ENCODE results near the gene CDH13. TPM values are rescaled to one million over a fixed set of nuclear protein-coding genes. Genes with fewer than 3 reads are reported as not detected.

CDH13 gene
- total RNA-seq, 2 experiments from 2014 or later = not detected

DNA sequence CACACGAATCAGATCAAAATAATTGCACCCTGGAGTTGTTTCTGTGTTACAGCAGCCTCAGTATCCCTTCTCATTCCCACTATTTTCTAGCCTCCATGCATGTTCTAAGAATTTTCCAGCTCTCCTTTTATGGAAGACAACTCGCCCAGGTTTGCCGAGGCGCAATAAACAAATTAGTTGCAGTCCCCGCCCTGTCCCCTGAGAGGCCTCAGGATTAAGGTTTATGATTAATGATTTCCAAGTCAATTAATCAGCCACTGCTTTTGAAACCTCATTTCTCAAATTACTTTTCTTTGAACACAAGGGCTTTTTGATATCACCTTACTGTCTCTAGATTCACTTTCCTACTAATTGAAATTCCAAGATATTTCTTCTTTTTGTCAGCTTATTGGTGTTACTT lies 1042.7 kb downstream of the CDH13 start:
- CTCF ChIA-PET = no interaction called here
- Mint-ChIP-seq H3K36me3 (no peaks in the 10 kb centered on the region), H3K9me3 (ENCODE audit: low read depth) (peaks cover 5% of the 10 kb centered on the region), H3K27ac (no peak overlapping the region), H3K4me1 (no peaks in the 10 kb centered on the region), H3K27me3 (no peaks in the 10 kb centered on the region), H3K4me3 (no peak overlapping the region)
- ATAC-seq = no peak
- no peak for DNase-seq

DNA sequence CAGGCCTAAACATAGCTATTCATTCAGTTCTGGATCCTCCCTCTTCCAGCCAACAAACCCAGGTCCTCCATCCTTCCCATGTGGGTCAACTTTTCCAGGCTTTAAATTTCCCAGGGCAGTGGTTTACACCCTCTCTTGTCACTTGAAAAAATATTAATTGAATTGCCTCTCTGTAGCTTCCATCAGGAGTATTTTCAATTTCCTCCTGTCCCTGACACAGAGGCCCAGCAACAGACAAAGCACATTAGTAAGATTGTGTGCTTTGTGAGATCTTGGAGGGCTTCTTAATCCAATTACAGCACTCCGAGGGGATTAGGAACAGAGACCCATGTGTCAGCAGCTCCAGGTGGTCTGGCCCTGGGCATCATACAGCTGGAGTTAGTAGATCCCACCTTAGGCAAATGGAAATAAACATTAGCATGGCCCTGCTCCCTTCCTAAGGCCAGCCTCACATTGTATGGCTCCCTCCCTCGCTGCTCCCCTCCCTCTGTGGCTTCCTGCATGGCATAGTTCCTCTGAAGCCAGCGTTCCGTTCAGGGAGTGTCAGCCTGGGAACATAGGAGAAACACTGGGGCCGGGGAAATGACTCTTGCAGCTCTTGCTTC lies 1048.3 kb downstream of the CDH13 start:
- CTCF ChIA-PET = no interaction called here
- DNase-seq (no peak), ATAC-seq (no peak)
- no peak overlapping the region for H3K4me3 Mint-ChIP-seq
- no peak overlapping the region for H3K27ac Mint-ChIP-seq
- H3K36me3 Mint-ChIP-seq = no peaks in the 10 kb centered on the region
- no peaks in the 10 kb centered on the region for H3K27me3 Mint-ChIP-seq
- H3K9me3 Mint-ChIP-seq (ENCODE audit: low read depth) = peaks cover 5% of the 10 kb centered on the region
- no peaks in the 10 kb centered on the region for H3K4me1 Mint-ChIP-seq

DNA sequence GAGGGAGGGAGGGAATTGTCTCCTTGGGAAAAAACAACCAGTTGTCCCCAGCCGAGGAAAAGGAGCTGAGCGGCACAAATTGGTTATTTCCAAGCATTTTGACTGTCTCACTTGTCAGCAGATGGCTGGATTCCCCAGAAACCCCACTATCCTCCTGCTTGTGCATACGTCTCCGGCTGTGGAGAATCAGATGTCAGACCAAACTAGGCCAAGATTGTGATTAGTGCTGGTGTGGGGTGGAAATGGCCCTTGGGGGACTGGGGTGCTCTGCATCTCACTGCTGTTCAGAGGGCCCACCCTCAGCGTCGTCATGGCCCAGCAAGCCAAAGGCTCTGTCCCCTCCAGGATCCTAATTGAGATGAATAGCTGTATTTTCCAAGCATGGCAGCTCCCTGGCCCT lies 1049.3 kb downstream of the CDH13 start:
- Mint-ChIP-seq H3K9me3 (ENCODE audit: low read depth) (peaks cover 3% of the 10 kb centered on the region), H3K36me3 (no peaks in the 10 kb centered on the region), H3K27me3 (no peaks in the 10 kb centered on the region), H3K27ac (no peak overlapping the region), H3K4me1 (no peaks in the 10 kb centered on the region), H3K4me3 (no peak overlapping the region)
- CTCF ChIA-PET = no interaction called here
- no peak for ATAC-seq
- DNase-seq = no peak

DNA sequence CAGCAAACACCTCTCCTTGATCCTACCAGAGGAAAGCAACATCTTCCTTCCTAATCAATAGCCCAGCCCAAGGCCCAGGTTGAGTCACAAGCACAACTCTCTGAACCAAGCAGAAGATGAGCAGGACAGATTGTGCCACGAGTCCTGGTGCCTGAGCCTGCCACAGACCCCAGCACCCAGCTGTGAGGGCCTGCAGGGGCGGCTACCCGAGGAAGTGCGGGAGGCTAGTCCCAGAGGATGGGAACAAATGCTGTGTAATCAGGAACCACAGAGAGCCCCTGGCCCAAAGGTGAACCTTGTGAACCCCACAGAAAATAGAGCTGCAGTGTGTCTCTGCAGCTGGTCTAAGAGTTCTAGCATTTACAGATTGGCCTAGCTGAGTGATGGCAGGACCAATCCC lies 1054.2 kb downstream of the CDH13 start:
- H3K27ac Mint-ChIP-seq = no peak overlapping the region
- H3K4me1 Mint-ChIP-seq = no peaks in the 10 kb centered on the region
- H3K36me3 Mint-ChIP-seq = no peaks in the 10 kb centered on the region
- DNase-seq (no peak), ATAC-seq (no peak)
- CTCF ChIA-PET = no interaction called here
- no peak overlapping the region for H3K4me3 Mint-ChIP-seq
- H3K27me3 Mint-ChIP-seq = peaks cover 2% of the 10 kb centered on the region
- H3K9me3 Mint-ChIP-seq (ENCODE audit: low read depth) = no peaks in the 10 kb centered on the region

DNA sequence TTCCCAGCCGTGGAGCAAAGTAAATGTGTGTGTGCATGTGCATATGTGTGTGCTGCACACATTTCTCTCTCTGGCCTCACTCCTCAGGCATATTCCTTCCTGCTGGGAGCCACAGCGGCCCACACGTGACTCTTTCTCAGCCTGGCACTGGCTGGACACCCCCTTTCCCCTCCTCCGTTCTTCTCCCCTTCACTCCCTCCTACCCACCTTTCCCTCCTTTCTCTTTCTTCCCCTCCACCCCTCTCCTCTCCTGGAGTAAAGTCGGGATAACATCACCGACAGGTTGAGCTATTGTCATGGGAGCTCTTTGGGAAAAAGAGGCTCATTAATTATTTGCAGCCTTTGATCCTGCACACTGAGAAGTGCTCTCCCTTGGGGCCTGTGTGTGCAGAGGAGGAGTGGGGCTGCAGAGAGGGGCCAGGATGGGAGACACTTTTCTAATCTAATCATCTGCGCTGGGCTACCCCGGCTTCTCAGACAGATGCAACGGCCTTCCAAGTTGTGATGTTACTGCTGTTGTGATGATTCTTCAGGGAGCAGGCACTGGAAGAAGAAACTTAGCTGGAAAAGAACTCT lies 1054.7 kb downstream of the CDH13 start:
- no peaks in the 10 kb centered on the region for H3K4me1 Mint-ChIP-seq
- no peaks in the 10 kb centered on the region for H3K36me3 Mint-ChIP-seq
- CTCF ChIA-PET = no interaction called here
- H3K9me3 Mint-ChIP-seq (ENCODE audit: low read depth) = no peaks in the 10 kb centered on the region
- peaks cover 2% of the 10 kb centered on the region for H3K27me3 Mint-ChIP-seq
- H3K4me3 Mint-ChIP-seq = no peak overlapping the region
- DNase-seq = no peak
- H3K27ac Mint-ChIP-seq = no peak overlapping the region
- no peak for ATAC-seq

DNA sequence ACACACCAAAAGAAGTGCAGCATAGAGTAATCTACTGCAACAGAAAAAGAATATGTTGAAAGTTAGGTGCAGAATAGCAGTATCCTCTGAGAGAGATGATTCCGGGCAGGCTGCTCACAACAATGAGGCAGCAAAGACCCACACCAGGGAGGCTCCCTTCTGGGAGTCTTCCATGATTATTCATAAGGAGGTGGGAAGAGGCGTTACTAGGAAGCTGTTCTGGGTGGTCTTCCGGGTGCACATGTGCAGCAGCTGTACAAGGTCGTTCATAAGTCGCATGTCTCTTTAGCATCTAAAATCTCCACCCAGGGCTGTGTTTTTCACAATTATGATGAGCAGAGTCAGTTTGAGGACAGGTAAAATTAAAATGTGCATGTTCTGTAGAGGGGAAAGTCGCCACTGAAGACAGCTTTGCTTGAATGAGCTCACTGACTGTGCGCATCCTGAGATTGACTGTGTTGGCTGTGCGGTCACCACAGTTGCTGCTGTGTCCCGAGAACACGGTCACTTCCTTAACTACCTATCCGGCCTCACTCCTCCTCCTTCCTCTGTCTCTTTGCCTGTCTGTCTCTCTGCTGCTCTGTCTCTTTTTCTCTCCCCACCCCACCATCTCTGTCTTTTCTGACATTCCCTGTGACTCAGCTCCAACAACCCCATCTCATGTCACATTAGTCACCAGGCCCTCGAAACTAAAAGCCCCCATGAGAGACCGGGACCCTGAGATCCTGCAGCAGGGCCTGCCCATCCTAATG lies 1055.5 kb downstream of the CDH13 start:
- H3K36me3 Mint-ChIP-seq = no peaks in the 10 kb centered on the region
- H3K27ac Mint-ChIP-seq = no peak overlapping the region
- no peak for ATAC-seq
- H3K4me3 Mint-ChIP-seq = no peak overlapping the region
- H3K4me1 Mint-ChIP-seq = no peaks in the 10 kb centered on the region
- CTCF ChIA-PET = no interaction called here
- H3K9me3 Mint-ChIP-seq (ENCODE audit: low read depth) = no peaks in the 10 kb centered on the region
- peaks cover 2% of the 10 kb centered on the region for H3K27me3 Mint-ChIP-seq
- DNase-seq = no peak

DNA sequence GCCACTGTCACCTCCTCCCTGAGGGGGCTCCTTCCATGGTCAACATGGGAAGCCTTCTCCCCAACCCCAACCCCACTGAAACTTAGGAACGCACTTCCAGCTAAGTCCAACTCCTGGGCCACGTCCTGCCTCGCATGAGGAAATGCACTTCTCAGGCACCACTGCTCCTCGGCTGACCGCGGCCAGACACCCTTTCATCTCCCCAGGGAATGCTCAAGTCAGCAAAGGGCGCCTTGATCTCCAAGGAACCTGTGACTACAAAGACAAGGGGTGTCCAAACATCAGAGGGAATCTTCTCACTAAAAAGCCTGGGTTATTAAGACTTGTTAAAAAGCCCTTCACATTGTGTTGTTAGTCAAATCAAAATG lies 1056.1 kb downstream of the CDH13 start:
- DNase-seq = no peak
- Mint-ChIP-seq H3K9me3 (ENCODE audit: low read depth) (no peaks in the 10 kb centered on the region), H3K27ac (no peak overlapping the region), H3K4me1 (no peaks in the 10 kb centered on the region), H3K4me3 (no peak overlapping the region), H3K27me3 (peaks cover 2% of the 10 kb centered on the region), H3K36me3 (no peaks in the 10 kb centered on the region)
- ATAC-seq = no peak
- CTCF ChIA-PET = no interaction called here

DNA sequence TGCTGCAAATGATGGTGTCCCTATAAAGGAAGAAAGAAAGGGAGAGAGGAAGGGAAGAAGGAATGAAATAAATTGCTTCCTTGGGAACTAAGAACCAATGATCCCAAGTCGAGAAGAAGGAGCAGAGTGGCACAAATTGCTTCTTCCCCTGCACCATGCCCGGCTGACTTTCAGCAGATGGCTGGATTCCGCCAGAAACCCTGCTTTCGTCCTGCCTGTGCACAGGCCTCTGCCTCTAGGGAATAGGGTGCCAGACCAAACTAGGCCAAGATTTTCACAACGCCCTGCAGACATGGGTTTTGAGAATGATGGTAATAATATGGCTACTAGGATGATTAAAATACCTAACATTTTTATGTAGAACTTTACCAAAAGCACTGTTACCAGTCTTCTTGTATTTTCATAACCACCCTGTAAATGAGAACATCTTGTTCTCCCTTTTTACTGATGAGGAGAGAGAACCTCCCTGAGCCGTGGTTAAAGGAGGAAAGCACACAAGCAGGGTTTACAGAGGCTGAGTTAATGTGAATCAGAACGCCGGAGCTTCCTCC lies 1058.9 kb downstream of the CDH13 start:
- H3K9me3 Mint-ChIP-seq (ENCODE audit: low read depth) = no peaks in the 10 kb centered on the region
- H3K4me1 Mint-ChIP-seq = no peaks in the 10 kb centered on the region
- no peak overlapping the region for H3K4me3 Mint-ChIP-seq
- CTCF ChIA-PET = no interaction called here
- DNase-seq (no peak), ATAC-seq (no peak)
- no peak overlapping the region for H3K27ac Mint-ChIP-seq
- peaks cover 2% of the 10 kb centered on the region for H3K27me3 Mint-ChIP-seq
- H3K36me3 Mint-ChIP-seq = no peaks in the 10 kb centered on the region

DNA sequence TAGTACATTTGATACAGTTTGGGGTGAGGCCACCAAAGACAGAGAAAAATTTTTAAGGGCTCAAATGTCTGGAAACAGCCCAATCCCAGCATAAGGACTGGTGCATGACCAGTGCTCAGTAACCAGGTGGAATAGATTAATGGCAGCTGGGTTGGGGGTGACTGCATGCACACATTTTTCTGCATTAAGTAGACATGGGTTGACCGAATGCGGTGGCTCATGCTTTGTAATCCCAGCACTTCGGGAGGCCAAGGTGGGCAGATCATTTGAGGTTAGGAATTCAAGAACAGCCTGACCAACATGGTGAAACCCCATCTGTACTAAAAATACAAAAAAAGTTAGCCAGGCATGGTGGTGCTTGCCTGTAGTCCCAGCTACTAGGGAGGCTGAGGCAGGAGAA lies 1060.0 kb downstream of the CDH13 start:
- Mint-ChIP-seq H3K27me3 (peaks cover under 1% of the 10 kb centered on the region), H3K9me3 (ENCODE audit: low read depth) (no peaks in the 10 kb centered on the region), H3K27ac (no peak overlapping the region), H3K4me3 (no peak overlapping the region), H3K36me3 (no peaks in the 10 kb centered on the region), H3K4me1 (no peaks in the 10 kb centered on the region)
- no peak for ATAC-seq
- CTCF ChIA-PET = no interaction called here
- DNase-seq = no peak

DNA sequence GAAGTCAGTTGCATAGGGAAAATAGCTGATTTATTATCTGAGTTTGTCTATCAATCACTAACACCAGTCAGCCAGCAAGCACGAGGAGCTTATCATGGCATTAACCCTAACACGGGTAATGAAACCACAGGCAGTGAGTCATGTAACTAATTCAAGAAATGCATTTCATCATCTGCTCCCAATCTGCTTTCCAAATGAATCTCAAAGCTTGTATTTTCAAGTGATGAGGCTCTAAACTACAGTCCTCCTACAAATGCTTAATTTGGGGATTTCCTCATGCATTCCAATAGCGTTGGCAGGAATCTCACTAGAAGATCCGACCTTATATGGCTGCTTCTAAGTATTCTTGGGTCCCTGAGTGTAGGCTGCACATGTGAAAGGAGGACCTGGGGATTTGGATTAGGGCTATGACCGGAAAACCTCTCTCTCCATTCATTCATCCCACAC lies 1062.6 kb downstream of the CDH13 start:
- H3K36me3 Mint-ChIP-seq = no peaks in the 10 kb centered on the region
- CTCF ChIA-PET = interaction anchor here (0.9 kb wide), 1 partner anchor 10 kb away, joined by 3 read pairs; no protein-coding TSS in a partner anchor
- H3K9me3 Mint-ChIP-seq (ENCODE audit: low read depth) = no peaks in the 10 kb centered on the region
- no peaks in the 10 kb centered on the region for H3K4me1 Mint-ChIP-seq
- DNase-seq (no peak), ATAC-seq (no peak)
- H3K4me3 Mint-ChIP-seq = no peak overlapping the region
- no peaks in the 10 kb centered on the region for H3K27me3 Mint-ChIP-seq
- no peak overlapping the region for H3K27ac Mint-ChIP-seq

DNA sequence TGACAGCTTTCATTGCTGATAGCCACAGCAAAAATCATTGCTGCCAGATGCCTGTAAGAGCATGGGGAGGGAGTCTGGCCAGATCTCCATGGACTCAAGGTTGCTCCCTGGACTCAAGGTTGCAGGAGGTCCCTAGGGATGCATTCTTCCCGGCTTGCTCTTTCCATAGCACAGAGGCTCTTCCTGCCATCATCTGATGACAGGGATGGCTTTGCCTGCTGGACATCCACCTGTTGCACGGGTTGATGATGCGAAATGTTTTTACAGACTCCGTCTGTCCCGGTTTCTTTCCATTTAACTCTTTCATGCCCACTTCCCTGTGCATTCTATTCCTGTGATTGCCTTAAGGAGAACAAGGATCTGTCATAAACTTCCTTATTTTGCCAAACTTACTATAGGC lies 1065.5 kb downstream of the CDH13 start:
- H3K27ac Mint-ChIP-seq = no peak overlapping the region
- ATAC-seq = no peak
- CTCF ChIA-PET = no interaction called here

DNA sequence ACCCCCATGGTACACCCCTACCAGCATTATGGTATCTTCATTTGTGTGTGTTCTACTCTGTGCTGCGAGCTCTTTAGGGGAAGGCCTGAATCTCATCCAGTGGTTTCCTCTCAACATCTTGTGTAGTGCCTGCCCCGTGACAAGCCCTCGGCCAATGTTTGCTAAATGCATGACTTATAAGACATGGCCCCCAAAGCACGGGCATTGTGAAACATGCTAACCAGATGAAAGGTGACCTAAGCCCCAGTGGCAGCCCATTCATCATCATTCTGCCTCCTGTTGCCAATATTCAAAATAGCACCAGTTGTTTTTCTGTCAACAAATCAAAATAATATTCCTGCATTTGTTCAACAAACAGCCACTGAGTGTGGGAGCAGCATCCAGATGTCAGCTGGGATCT lies 1072.2 kb downstream of the CDH13 start:
- no peaks in the 10 kb centered on the region for H3K27me3 Mint-ChIP-seq
- CTCF ChIA-PET = no interaction called here
- no peak overlapping the region for H3K4me3 Mint-ChIP-seq
- H3K27ac Mint-ChIP-seq = no peak overlapping the region
- H3K4me1 Mint-ChIP-seq = no peaks in the 10 kb centered on the region
- H3K36me3 Mint-ChIP-seq = no peaks in the 10 kb centered on the region
- no peak for DNase-seq
- no peak for ATAC-seq
- no peaks in the 10 kb centered on the region for H3K9me3 Mint-ChIP-seq (ENCODE audit: low read depth)

More for the DNA sequence above, 1065.5 kb downstream of the CDH13 start:
- no peak overlapping the region for H3K4me3 Mint-ChIP-seq
- H3K36me3 Mint-ChIP-seq = no peaks in the 10 kb centered on the region
- no peak for DNase-seq
- H3K9me3 Mint-ChIP-seq (ENCODE audit: low read depth) = no peaks in the 10 kb centered on the region
- H3K4me1 Mint-ChIP-seq = no peaks in the 10 kb centered on the region
- no peaks in the 10 kb centered on the region for H3K27me3 Mint-ChIP-seq

DNA sequence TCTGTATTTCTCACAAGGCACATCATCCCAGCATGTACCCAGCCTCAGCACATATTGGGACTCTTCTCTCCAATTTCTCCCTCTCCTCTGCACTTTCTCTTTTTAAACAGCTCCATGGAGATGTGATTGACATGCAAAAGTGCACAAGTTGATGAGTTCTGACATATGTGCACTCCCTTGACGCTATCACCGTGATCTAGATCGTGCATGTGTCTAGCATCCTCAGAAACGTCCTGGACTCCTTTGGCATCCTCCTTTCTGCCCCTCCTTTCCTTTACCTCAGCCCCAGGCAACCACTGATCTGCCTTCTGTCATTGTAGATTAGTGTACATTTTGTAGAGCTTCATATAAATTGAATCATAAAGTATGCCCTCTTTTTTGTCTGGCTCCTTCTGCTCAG lies 1073.0 kb downstream of the CDH13 start:
- no peak for ATAC-seq
- Mint-ChIP-seq H3K36me3 (no peaks in the 10 kb centered on the region), H3K27me3 (no peaks in the 10 kb centered on the region)

DNA sequence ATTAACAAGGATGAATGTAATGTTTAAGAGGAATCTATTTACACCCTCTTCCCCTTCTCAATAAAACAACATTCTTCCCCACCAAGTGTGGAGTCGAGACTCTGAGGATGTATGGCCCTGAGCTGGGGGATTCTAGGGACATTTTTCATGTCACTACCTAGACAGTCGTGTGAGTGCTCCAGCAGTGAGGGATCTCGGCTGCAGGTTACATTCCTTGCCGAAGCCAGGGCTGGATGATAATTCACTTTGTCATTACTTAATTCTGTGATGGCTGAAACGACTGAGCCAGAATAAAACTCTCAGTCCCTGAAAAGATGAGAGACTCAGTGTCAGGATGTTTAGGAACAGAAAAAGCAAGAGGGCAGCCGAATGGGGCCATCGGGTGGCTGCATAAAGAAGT lies 1074.1 kb downstream of the CDH13 start:
- Mint-ChIP-seq H3K4me1 (no peaks in the 10 kb centered on the region), H3K27ac (no peak overlapping the region), H3K36me3 (no peaks in the 10 kb centered on the region), H3K27me3 (no peaks in the 10 kb centered on the region), H3K9me3 (ENCODE audit: low read depth) (no peaks in the 10 kb centered on the region), H3K4me3 (no peak overlapping the region)
- DNase-seq = no peak
- no peak for ATAC-seq
- CTCF ChIA-PET = no interaction called here

More for the DNA sequence above, 1073.0 kb downstream of the CDH13 start:
- no peak overlapping the region for H3K27ac Mint-ChIP-seq
- no peaks in the 10 kb centered on the region for H3K4me1 Mint-ChIP-seq
- no peaks in the 10 kb centered on the region for H3K9me3 Mint-ChIP-seq (ENCODE audit: low read depth)
- no peak overlapping the region for H3K4me3 Mint-ChIP-seq
- DNase-seq = no peak
- CTCF ChIA-PET = no interaction called here

All from activated CD8-positive, alpha-beta memory T cell treated with anti-CD3 and anti-CD28 coated beads, Interleukin-2, amount 10 ng/mL, durations not matched to agents 7 days and 5 days (primary cell).